Karpas-422 (cell line): ENCODE data around the gene RPP40. TPM values are rescaled to one million over a fixed set of nuclear protein-coding genes. Genes with fewer than 3 reads are reported as not detected.
"Not testable (repeated sequence)": the region's sequence is repeated elsewhere in the genome, so short reads cannot be mapped to it uniquely, and the experiment has no call there.

Experiments
- DNase-seq: peaks from one replicate; pipeline ENCODE4 v3.0.0-alpha.2; 2015
- H2AFZ ChIP-seq: fragments of 200-600 bp; sonication (generic); 2 replicates; pipeline ENCODE4 v1.6.1; 2014; ENCODE audit warnings: antibody characterized with exemption, low read length, mixed read lengths
- H3K27ac ChIP-seq: fragments of 200-600 bp; sonication (generic); 2 replicates; pipeline ENCODE4 v1.5.1; 2014; ENCODE audit warnings: mild to moderate bottlenecking, low read length, moderate library complexity
- H3K27me3 ChIP-seq: fragments of 200-600 bp; sonication (generic); 2 replicates; pipeline ENCODE4 v1.6.1; 2014; ENCODE audit warnings: low read length, mixed read lengths
- H3K36me3 ChIP-seq: fragments of 200-600 bp; sonication (generic); 2 replicates; pipeline ENCODE4 v1.6.1; 2014; ENCODE audit warnings: low read length, mixed read lengths; ENCODE audit not compliant: insufficient read depth
- H3K4me1 ChIP-seq: fragments of 200-600 bp; sonication (generic); 2 replicates; pipeline ENCODE4 v1.6.1; 2014; ENCODE audit warnings: mild to moderate bottlenecking, low read length, mixed read lengths
- H3K4me2 ChIP-seq: fragments of 200-600 bp; sonication (generic); 2 replicates; pipeline ENCODE4 v1.6.1; 2014; ENCODE audit warnings: low read length, low read depth, mild to moderate bottlenecking; ENCODE audit not compliant: poor library complexity, severe bottlenecking
- H3K4me3 ChIP-seq: fragments of 200-600 bp; sonication (generic); 2 replicates; pipeline ENCODE4 v1.5.1; 2014; ENCODE audit warnings: mild to moderate bottlenecking, antibody characterized with exemption, low read length, mixed read lengths
- H3K79me2 ChIP-seq: fragments of 200-600 bp; sonication (generic); 2 replicates; pipeline ENCODE4 v1.6.1; 2014; ENCODE audit warnings: mild to moderate bottlenecking, low read length, mixed read lengths
- H3K9ac ChIP-seq: fragments of 200-600 bp; sonication (generic); 2 replicates; pipeline ENCODE4 v1.6.0; 2014; ENCODE audit warnings: low read length
- H3K9me2 ChIP-seq: fragments of 200-600 bp; sonication (generic), shearing (Covaris generic); replicated peaks from 2 replicates; pipeline ENCODE4 v1.6.0; 2014; ENCODE audit warnings: mild to moderate bottlenecking, low read length, moderate library complexity; ENCODE audit not compliant: insufficient read depth
- H3K9me3 ChIP-seq: fragments of 300-700, 200-600 bp; sonication (generic); 2 replicates; pipeline ENCODE4 v1.6.1; 2014; ENCODE audit warnings: low read length, mixed read lengths
- H4K20me1 ChIP-seq: fragments of 200-600 bp; sonication (generic); 2 replicates; pipeline ENCODE4 v1.6.1; 2014; ENCODE audit warnings: mild to moderate bottlenecking, antibody characterized with exemption, low read length, low read depth; ENCODE audit not compliant: insufficient read depth
- total RNA-seq: library from RNA; depleted of rRNA; stranded (reverse); fragments of >200 nt; shearing (Covaris generic); gene quantifications from 2 replicates; pipeline ENCODE4 v1.2.3, GENCODE V29; 2014; ENCODE audit warnings: low replicate concordance

RPP40 gene
- total RNA-seq, 1 experiment from 2014 or later: 30.3 TPM

- no peaks in the 10 kb centered on the region for H3K36me3 ChIP-seq
- H3K79me2 ChIP-seq: no peaks in the 10 kb centered on the region
- no peak overlapping the region for H3K9ac ChIP-seq
- no peak overlapping the region for H3K27ac ChIP-seq
- no peak overlapping the region for H2AFZ ChIP-seq
- H3K27me3 ChIP-seq: no peaks in the 10 kb centered on the region
- no peaks in the 10 kb centered on the region for H3K9me2 ChIP-seq
- no peak for DNase-seq
- H3K4me2 ChIP-seq: no peak overlapping the region
- H3K4me3 ChIP-seq: no peak overlapping the region
- no peaks in the 10 kb centered on the region for H4K20me1 ChIP-seq
- no peaks in the 10 kb centered on the region for H3K4me1 ChIP-seq
- H3K9me3 ChIP-seq: 0 out of 2 replicates have a peak, but pooled peaks cover 2% of the 10 kb centered on the region
Measured at GRCh38 chr6:5011346-5011745, 7.5 kb upstream of the RPP40 start.

DNA sequence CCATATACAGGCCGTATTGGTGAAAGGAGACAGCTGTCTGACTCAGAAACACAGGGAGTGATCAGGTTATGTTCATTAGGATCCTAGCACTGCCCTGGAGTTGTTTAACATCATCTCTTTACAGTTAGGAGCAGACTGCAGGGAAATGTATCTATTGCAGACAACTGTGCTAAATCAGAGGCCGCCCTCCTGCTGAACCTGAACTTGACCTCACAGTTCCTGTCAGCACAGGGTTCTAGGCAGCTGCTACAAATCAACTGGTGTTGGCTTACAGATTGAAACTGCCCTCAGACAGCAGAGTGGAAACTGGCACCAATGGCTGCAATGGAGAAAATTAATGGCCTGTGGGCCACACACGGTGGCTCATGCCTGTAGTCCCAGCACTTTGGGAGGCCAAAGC is 3.7 kb upstream of the RPP40 start:
- no peaks in the 10 kb centered on the region for H3K9me2 ChIP-seq
- no peak overlapping the region for H3K9ac ChIP-seq
- H4K20me1 ChIP-seq: no peaks in the 10 kb centered on the region
- no peak overlapping the region for H2AFZ ChIP-seq
- no peak overlapping the region for H3K4me3 ChIP-seq
- H3K27me3 ChIP-seq: no peaks in the 10 kb centered on the region
- peaks cover 4% of the 10 kb centered on the region for H3K79me2 ChIP-seq
- no peaks in the 10 kb centered on the region for H3K9me3 ChIP-seq
- peaks cover 14% of the 10 kb centered on the region for H3K4me1 ChIP-seq
- no peak for DNase-seq
- H3K4me2 ChIP-seq: no peak overlapping the region
- H3K27ac ChIP-seq: no peak overlapping the region
- no peaks in the 10 kb centered on the region for H3K36me3 ChIP-seq

- H3K4me2 ChIP-seq: no peak overlapping the region
- no peaks in the 10 kb centered on the region for H4K20me1 ChIP-seq
- H3K9ac ChIP-seq: no peak overlapping the region
- no peak overlapping the region for H3K4me3 ChIP-seq
- DNase-seq: no peak
- H3K27ac ChIP-seq: no peak overlapping the region
- H3K36me3 ChIP-seq: peaks cover 5% of the 10 kb centered on the region; the same call in 1 of the 2 replicates
- peaks cover 6% of the 10 kb centered on the region for H3K79me2 ChIP-seq
- H3K9me2 ChIP-seq: no peaks in the 10 kb centered on the region
- no peaks in the 10 kb centered on the region for H3K9me3 ChIP-seq
- peaks cover 16% of the 10 kb centered on the region for H3K4me1 ChIP-seq
- no peaks in the 10 kb centered on the region for H3K27me3 ChIP-seq
- H2AFZ ChIP-seq: no peak overlapping the region
Measured at GRCh38 chr6:5006222-5006621, 2.4 kb upstream of the RPP40 start.

GRCh38 chr6:5005038-5005433 is 1.2 kb upstream of the RPP40 start:
- not testable (repeated sequence) for H3K27ac ChIP-seq, H3K27me3 ChIP-seq, H3K4me3 ChIP-seq, H3K9me3 ChIP-seq, H3K9me2 ChIP-seq, H2AFZ ChIP-seq, H4K20me1 ChIP-seq, H3K9ac ChIP-seq, H3K36me3 ChIP-seq, H3K79me2 ChIP-seq, DNase-seq
- peaks cover 16% of the 10 kb centered on the region for H3K4me1 ChIP-seq
- H3K4me2 ChIP-seq: peak overlapping the region; percentile 76

DNA sequence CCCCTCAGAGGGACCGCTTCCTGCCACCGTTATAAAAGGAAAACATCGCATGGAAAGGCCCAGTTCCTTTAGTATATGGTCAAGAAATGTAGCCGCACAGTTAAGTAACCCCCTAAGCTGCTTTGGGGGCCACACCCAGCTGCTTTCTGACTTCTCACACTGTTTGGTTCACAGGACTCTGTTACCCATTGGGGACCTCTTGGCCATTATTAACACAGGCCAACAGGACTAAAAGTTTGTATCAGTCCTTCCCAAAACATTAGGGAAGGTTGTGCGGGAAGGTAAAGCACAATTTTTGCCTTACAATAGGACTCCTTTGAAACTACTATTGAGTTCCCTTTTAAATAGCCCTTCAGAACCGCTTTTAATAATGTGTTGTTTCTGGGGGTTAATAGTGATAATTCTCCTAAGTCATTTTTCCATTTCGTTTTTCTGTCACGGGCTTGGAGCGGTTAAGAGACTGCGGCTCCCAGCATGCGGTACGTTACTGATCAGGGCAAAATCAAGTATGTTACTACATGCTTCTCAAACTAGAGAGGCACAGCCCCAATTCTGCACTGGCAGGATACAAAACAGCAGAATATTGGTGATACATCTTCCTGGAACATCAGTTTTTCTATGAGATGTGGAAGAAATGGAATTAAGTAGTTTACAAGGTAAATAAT is 668 bp upstream of the RPP40 start:
- H3K27ac ChIP-seq: no peak overlapping the region
- peak overlapping the region; percentile 76 for H3K4me2 ChIP-seq
- no peaks in the 10 kb centered on the region for H4K20me1 ChIP-seq
- H3K36me3 ChIP-seq: peaks cover 5% of the 10 kb centered on the region; the same call in 1 of the 2 replicates
- DNase-seq: no peak
- no peaks in the 10 kb centered on the region for H3K9me2 ChIP-seq
- peak overlapping the region; percentile 76 for H3K4me3 ChIP-seq
- H3K4me1 ChIP-seq: peaks cover 16% of the 10 kb centered on the region
- no peaks in the 10 kb centered on the region for H3K9me3 ChIP-seq
- peak overlapping the region; percentile 74 for H3K9ac ChIP-seq
- no peaks in the 10 kb centered on the region for H3K27me3 ChIP-seq
- H3K79me2 ChIP-seq: peaks cover 6% of the 10 kb centered on the region
- peak overlapping the region; percentile 76 for H2AFZ ChIP-seq

GRCh38 chr6:4999586-4999985 is 4.3 kb downstream of the RPP40 start:
- Histone ChIP-seq H3K4me1 (peaks cover 14% of the 10 kb centered on the region), H3K9me2 (no peaks in the 10 kb centered on the region), H4K20me1 (no peaks in the 10 kb centered on the region), H3K27ac (no peak overlapping the region), H3K4me2 (no peak overlapping the region), H3K9me3 (no peaks in the 10 kb centered on the region), H3K79me2 (peaks cover 6% of the 10 kb centered on the region), H3K36me3 (peaks cover 5% of the 10 kb centered on the region; the same call in 1 of the 2 replicates), H3K9ac (no peak overlapping the region), H3K4me3 (no peak overlapping the region), H2AFZ (no peak overlapping the region), H3K27me3 (no peaks in the 10 kb centered on the region)
- no peak for DNase-seq

GRCh38 chr6:4997862-4998261 is 6.0 kb downstream of the RPP40 start:
- H2AFZ ChIP-seq: no peak overlapping the region
- no peak overlapping the region for H3K27ac ChIP-seq
- no peak overlapping the region for H3K4me3 ChIP-seq
- peaks cover 5% of the 10 kb centered on the region; the same call in 1 of the 2 replicates for H3K36me3 ChIP-seq
- DNase-seq: no peak
- H3K4me2 ChIP-seq: no peak overlapping the region
- H3K4me1 ChIP-seq: peaks cover 5% of the 10 kb centered on the region
- no peaks in the 10 kb centered on the region for H3K27me3 ChIP-seq
- no peaks in the 10 kb centered on the region for H3K9me3 ChIP-seq
- no peaks in the 10 kb centered on the region for H4K20me1 ChIP-seq
- H3K9ac ChIP-seq: no peak overlapping the region
- H3K79me2 ChIP-seq: peaks cover 5% of the 10 kb centered on the region
- no peaks in the 10 kb centered on the region for H3K9me2 ChIP-seq

GRCh38 chr6:4994741-4995140 is 9.1 kb downstream of the RPP40 start:
- Histone ChIP-seq H3K79me2 (no peaks in the 10 kb centered on the region), H2AFZ (no peak overlapping the region), H3K9me2 (no peaks in the 10 kb centered on the region), H3K27me3 (no peaks in the 10 kb centered on the region), H4K20me1 (no peaks in the 10 kb centered on the region), H3K4me1 (no peaks in the 10 kb centered on the region), H3K4me2 (no peak overlapping the region), H3K36me3 (no peaks in the 10 kb centered on the region), H3K9me3 (no peaks in the 10 kb centered on the region), H3K4me3 (no peak overlapping the region), H3K9ac (no peak overlapping the region), H3K27ac (no peak overlapping the region)
- no peak for DNase-seq
